HG03378 (cell line): ENCODE measurements around the gene EMX1.

Source experiments
- ATAC-seq: cut with Tn5 transposase; IDR thresholded peaks from one replicate; pipeline ENCODE4 v1.9.1; 2021; ENCODE audit warnings: mild to moderate bottlenecking, moderate library complexity; ENCODE audit not compliant: unreplicated experiment

The EMX1 gene

DNA sequence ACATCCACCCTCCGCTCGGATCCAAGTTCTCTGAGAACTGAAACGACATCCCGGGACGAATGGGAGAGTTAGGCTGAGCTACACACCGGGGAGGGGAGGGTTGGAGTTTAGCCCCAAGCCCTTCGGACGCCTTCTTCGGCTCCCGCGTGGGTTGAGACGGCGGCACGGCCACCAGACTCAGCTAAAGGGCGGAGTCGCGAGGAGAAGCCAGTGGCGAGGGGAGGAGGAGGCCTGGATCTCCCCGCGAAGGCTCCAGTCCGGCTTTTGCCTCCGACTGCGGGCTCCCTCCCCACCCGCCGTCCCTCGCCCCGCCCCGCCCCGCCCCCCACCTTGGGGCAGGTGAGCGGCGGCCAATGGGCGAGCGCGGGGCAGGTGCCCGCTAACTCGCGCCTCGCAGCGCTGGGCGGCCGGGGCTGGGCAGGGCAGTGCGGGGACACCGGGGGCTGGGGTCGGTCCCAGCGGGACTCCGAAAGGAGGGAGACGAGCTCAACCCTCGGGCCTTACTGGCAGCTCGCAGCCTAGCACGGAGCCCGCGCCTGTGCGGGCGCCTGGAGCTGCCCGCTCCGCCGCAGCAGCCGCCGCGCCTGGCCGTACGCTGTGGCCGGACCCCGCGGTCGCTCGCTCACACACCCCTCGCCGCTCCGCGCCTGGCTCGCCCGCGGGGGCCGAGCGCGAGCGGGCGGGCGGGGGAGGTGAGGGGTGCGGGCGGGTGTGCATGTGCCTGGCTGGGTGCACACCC lies at the start of gene EMX1:
EMX1 (plus strand) TSS at position 382 of the 739 bp plus-strand sequence; CDS start at position 716, 334 bp downstream.
- no peak for ATAC-seq

DNA sequence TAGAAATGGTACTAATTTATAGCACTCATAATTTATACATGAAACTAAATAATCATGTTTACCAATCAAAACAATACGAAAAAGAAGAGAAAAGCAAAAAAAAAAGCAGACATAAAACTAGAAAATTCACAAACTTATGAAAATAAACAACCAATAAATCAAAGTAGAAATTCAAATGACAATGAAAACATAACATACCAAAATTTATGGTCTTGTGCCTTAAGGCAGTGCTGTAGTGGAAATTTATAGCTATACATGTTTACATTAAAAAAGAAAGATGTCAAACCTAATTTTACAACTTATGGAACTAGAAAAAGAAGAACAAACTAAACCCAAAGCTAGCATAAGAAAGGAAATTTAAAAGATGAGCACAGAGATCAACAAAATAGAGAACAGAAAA lies 46.3 kb upstream of the EMX1 start:
- no peak for ATAC-seq

DNA sequence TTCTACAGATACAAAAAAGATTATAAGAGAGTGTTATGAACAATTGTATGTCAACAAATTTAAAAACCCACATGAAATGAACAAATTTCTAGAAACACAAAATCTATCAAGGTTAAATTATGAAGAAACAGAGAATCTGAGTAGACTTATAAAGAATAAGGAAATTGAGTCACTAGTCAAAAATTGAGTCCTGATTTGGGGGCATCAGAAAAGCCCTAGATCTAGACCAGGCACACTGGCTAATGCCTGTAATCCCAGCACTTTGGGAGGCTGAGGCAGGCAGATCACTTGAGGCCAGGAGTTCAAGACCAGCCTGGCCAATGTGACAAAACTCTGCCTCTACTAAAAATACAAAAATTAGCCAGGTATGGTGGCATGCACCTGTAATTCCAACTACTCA lies 45.4 kb upstream of the EMX1 start:
- ATAC-seq, result no peak

DNA sequence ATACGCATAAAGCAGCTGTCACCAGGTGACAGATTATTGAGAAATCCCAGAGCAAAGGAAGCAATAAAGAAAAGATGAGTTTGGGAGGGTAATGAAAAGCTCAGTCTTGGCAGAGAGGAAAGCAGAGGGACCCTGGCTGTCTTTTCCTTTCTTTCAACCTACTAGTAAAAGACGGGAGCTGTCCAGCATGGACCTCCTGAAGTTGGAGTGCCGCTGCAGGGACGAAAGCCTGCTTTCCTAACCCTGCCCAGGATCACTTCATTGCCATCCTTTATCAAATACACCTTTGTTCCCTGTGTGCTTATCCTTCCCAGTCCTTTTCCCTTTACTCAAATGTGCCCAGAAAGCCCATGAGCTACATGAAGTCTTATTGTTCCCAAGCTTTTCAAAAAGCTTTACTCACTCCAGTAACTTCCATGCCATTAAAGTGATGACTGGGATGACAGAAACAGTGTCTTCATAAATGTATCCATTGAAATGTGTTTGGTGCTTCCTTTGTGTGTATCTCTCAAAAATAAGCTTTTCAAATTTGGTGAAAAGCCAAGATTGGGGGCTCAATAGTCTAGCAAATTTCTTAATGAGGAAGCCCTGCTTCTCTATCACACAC lies 33.9 kb upstream of the EMX1 start:
- ATAC-seq, result no peak

DNA sequence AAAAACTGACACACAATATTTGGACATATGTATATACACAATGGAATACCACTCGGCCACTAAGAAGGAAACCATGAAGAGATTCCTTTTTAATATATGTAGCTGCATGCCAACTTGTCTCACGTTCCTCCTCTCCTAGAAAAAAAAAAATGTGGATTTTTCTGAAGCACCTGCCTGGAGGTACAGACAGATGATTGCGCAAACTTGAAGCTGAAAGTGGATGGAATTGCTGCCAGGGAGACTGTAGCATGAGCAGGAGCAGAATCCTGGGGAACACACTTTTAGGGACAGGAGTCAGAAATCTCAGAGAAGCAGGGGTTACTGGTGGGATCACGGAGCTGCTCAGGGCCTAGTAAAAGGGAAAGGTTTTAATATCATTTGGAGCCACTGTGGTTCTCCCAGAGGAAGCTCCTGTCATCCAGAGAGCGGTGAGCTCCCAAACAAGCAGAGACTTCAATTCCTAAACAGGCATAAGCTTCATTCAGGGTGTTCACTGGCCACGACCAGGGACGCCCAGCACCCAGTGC lies 30.8 kb upstream of the EMX1 start:
- no peak for ATAC-seq

DNA sequence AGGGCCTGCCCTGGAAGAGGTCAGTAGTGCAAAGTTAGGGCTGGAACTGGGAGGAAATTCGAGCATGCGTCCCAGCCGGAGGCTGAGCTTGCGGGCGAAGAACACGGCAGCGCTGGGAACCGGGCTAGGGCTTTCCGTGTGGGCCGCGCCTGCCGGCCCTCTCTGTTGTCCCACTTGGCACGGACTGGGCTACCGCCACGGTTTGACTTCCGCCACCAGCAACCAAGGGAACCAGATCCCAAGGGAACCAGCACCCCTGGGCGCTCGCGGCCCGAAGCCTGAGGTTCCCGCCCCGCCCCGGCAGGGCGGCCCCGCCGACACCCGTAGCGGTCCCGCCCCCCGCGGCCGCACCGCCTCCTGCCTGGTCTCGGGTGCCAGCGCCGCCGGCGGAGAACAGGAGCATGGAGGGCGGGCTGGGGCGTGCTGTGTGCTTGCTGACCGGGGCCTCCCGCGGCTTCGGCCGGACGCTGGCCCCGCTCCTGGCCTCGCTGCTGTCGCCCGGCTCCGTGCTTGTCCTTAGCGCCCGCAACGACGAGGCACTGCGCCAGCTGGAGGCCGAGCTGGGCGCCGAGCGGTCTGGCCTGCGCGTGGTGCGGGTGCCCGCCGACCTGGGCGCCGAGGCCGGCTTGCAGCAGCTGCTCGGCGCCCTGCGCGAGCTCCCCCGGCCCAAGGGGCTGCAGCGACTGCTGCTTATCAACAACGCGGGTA lies 30.1 kb upstream of the EMX1 start, which contains the start of gene SPR:
SPR (plus strand) TSS at position 377 of the 708 bp plus-strand sequence; CDS start at position 402, 25 bp downstream.
- ATAC-seq, result peak; percentile 68

DNA sequence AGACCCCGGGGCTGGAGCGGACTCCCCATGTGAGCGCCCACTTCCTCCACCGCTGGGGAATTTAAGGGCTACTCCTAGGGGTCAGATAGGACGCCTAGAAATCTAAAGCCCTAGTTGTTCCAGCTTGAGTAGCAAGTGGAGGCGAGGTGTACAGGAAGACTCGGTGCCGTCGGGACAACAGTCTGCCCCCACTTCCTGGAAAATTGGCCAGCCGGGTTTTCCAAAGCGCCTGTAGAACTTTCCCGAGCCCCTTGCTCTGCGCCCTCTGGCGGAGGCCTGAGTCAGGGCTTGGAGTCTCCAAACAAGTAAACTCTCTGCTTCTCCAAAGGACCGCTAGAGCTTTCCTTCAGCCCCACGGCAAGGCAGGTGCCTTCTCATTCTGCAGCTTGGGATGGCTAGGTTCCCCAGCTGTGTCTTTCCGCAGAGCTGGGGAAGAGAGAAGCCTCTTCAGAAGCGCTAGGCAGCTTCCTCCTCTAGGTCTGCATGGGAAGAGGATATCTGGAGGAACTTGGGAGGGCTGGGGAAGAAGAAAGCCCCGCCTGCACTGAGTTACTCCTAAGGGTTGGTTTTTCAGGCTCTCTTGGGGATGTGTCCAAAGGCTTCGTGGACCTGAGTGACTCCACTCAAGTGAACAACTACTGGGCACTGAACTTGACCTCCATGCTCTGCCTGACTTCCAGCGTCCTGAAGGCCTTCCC lies 29.4 kb upstream of the EMX1 start:
- peak; percentile 32 for ATAC-seq

DNA sequence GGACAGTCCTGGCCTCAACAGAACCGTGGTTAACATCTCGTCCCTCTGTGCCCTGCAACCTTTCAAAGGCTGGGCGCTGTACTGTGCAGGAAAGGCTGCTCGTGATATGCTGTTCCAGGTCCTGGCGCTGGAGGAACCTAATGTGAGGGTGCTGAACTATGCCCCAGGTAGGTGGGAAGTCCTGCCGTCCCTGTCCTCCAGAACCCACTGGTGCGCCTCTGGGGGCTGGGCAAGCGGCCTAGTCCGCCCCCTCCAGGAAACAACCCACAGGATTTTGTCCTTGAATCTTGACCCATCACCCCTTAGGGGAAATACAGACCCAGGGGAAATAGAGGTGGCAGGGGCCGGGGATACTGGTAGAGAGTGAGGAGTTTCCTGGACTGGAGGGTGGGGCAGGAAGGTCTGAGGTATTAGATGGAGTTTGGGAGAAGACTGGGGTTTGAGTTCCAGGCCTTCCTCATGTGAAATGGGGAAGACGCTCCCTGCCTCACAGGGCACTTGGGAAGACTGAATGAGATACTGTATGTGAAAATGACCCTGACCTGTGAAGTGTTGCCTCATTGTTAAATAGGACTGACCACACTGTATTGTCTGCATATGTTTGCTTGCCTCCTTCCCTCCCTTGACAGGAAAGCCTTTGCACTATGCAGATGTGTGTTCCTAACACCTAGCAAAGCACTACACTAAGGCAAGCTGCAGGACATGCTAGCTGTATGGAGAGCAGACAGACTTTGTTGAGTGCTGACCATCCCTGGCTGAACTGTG lies 28.7 kb upstream of the EMX1 start:
- no peak for ATAC-seq

DNA sequence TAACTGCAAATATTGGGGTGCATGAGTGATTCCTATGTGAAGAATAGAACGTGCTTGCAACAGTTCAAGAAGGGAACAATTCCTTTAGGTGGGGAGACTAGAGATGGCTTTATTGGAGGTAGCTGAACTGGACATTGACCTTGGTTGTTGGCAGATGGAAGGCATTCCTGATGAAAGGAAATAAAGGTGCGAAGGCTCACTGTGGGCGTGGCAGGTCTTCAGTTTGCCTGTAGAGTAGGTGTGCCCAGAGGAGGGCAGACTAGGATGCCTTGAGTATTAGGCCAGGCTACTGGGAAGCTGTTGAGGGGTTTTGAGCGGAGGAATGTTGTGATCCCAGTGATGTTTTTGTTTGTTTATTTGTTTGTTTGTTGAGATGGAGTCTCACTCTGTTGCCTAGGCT lies 27.3 kb upstream of the EMX1 start:
- no peak for ATAC-seq

DNA sequence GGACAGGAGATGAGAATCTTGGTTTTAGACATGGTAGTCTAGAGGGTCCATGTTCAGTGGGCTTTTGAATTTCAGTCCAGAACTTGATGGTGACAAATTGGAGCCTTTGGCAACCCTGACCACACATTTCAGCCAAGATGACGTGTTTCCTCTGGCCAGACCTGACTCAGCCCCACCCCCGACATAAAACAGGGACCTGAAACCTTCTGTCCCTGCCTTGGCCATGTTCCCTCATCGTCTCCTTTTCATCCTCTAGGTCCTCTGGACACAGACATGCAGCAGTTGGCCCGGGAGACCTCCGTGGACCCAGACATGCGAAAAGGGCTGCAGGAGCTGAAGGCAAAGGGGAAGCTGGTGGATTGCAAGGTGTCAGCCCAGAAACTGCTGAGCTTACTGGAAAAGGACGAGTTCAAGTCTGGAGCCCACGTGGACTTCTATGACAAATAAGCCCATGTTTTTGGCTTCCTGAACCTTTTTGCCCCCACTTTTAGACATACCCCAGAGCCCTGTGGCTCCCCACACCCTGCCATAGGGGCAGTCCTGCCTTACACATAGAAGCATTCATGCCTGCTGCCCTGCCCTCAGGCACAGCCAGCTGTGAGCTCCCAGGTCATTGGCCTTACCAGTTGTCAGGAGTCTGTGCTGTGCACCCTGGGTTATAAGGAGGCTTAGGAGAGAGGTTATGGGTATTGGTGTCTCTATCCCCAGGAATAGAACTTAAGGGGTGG lies 26.1 kb upstream of the EMX1 start:
- ATAC-seq, result no peak

DNA sequence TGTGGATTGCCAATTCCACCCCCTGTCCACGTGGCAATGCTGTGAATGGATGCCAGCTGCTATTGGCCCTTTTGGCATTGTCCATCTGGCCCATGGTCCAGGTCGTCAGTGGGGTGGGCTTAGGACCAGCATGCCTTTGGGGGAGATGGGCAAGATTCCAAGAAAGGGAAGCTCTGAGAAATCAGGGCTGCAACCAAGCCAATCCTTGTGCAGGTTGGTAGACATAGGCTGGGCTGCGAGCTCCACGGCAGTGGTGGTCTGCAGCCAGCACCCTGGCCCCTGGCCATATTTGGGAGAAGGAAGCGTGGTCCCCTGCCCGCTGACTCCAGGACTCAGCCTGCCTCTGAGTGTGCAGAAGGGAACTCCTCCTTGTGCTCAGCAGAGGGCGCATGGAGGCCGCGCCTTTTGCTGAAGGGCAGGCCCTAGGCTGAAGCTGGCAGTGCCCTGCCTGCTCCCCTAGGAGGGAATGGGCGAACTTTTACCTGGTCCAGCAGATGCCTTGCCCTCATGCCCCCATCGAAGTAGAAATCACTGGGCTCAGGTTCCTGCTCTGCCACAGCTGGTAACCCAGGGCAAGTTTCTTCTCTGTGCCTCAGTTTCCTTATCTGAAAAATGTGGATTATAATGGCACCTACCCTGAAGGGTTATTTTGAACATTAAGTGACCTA lies 24.7 kb upstream of the EMX1 start:
- ATAC-seq, result peak; percentile 58

DNA sequence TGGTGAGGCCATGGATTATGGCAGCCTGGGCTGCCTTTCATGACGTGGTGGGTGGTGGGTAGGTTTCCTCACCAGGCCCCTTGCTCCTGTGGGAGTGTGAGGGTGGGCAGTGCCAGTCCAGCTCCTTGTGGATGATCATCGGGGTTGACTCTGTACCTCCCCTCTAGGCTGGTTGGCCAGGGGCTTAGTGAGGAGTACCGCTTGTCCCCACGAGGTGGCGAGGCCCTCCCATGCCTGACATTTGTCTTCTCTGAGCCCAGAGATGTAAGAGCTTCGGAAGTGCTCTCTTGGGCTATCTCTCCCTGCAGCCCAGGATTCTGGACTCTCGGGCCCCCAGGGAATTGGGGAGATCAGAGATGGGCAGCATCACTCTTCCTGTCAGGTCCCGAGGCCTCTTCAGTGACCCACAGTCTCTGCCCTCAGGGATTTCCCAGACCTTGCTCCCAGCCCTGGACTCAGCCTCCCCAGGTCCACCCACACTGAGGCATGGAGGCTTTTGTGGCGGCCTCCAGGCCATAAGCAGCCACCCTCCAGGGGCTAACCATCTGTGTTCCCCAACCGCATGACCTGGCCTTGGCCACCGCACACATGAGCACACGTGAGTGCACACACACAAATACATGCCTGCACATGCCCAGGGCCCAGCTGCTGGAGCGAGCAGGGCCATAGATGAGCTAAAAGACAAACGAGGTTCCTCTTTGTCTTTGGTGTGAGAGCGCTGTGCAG lies 23.6 kb upstream of the EMX1 start:
- ATAC-seq, result peak; percentile 72

DNA sequence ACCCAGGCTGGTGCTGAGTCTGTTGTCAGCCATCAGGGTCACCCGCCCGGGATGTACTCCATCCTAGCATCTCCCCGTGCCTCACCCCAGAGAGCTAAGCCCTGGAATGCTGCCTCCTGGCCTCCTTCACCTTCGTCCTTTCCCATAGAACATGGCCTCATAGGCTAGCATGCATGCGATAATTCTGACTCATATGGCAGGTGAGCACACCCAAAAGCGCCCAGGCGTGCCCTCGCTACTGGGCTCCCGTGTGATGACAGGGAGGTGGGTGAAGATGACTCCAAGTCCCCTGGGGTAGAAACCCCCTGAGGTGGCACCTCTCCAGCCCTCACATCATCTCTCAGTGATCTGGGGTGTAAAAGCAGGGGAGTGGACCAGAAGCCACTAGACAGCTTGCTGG lies 22.8 kb upstream of the EMX1 start:
- ATAC-seq, result peak; percentile 3

DNA sequence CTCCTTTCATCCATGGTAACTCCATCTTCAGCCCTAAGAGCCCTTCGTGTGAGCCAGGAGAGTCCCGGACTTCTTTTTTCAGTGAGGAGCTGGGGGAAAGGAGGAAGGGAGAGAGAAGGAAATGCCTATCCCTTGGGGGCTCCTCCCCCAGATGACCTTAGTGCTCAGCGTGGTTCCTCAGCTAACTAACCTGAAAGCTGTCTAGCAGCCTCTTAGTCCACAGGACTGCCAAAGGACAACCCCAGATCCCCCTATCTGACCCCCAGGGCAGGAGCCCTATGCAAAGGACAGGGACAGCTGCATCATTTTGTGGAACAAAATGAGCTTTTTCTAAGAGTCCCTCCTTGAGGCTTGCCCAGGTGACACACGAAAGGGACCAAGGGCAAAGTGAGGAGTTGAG lies 22.2 kb upstream of the EMX1 start:
- no peak for ATAC-seq

DNA sequence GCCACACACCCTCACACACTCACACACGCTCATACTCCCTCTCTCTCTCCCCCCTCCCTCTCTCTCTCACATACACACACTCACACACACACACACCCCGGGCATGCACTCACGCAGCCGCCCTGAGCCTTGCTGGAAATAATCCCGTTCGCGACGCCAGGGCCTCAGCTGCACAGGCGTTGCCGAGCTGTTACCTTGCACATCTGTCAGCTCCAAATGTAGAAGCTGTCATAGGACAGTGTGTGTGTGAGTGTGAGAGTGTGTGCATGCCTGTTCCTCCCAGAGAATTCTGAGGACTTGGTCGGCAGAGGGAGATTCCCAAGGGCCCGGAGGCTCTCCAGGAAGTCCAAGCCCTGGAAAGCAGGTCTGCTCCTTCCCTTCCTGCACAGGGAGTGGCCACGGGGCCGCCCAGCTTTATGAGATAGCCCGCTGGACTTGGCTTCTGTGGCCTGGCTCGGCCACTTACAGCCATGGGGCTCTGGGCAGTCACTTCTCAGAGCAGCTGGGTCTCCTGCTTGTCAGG lies 21.5 kb upstream of the EMX1 start:
- ATAC-seq, result no peak

DNA sequence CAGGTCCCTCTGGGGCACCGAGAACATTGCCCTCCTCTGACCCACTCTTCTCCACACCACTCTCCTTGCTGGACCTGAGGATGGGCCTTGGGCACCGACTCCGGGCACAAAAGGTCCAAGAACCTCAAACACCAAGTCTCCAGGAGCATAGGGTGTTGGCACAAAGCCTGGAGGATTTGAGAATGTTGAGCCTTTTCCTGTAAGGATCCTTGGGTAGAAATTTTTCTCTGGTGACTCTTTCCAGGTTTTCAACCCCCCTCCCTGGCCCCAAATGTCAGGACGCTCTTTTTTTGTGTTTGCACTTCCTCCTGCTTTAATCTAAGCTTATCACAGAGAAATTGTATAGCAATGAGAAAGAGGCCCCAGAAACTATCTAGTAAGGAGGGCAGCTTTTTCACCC lies 20.9 kb upstream of the EMX1 start:
- no peak for ATAC-seq

DNA sequence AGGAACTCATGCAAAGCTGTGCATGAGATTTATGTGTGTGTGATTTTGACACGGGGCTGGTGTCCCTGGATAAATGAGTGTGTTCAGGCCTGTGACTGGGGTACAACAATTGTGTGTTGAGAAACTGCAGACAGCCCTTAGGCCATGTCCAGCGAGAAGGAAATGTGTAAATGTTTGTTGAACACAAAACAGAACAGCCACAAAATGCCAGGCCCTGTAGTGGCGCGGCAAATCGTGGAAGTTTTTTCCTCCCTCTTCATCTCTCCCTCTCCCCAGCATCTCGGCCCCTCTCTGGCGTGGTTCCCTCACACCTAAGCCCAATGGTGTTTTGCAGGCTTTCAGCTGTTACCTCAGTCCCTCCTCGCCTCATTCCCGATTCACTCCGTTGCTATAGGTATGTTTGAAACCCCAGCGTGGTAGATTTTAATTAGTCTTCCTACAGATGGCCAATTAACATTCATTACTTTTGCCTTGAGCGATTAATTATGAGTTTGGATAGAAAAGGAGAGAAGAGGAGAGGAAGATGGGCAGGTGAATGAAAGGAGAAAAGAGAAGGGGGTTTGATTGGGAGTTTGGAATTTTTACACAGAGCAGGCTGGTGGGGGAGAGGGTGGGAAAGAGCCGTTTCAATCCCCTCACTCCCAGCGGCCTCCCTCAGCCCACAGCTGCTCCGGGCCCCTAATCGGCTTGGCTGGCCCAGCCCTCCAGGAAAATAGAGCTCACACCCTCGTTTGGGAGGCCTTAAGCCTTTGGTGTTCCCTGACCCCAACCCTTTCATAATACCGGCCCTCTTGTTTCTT lies 19.3 kb upstream of the EMX1 start:
- ATAC-seq, result no peak

DNA sequence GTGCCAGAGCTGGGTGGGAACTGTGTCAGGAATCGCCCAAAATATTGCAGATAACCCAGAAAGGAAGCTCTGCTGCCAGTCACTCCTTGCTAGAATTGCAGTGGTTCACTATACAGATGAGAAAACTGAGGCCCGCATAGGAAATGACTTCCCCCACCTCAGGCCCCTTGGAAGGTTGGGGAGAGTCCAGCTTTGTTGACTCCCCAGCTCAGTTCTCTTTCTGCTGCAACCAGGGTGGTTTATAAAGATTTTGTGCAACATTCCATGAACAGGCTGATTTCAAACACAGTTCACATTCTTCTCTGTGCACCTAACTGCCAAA lies 18.8 kb upstream of the EMX1 start:
- no peak for ATAC-seq
